Memory B cell (primary cell): Measurements from ENCODE around the gene PGA4.

Source experiments
- ATAC-seq: fragments of 150-1000 bp; cut with Tn5 transposase; 2 replicates; pipeline ENCODE4 v1.10.0; 2021; ENCODE audit warnings: low read depth, mild to moderate bottlenecking, moderate library complexity
- DNase-seq, 2 donors: peaks; one replicate each; pipeline ENCODE4 v3.0.0; 2022; ENCODE audit warnings: low spot score in 2 of 2
- H3K27ac Mint-ChIP-seq: one replicate; pipeline ENCODE4 v1.8.0; 2022; ENCODE audit warnings: mild to moderate bottlenecking, moderate library complexity, mixed read lengths
- H3K27me3 Mint-ChIP-seq: one replicate; pipeline ENCODE4 v1.8.0; 2022; ENCODE audit warnings: mixed read lengths
- H3K36me3 Mint-ChIP-seq: one replicate; pipeline ENCODE4 v1.8.0; 2022; ENCODE audit warnings: mild to moderate bottlenecking, mixed read lengths
- H3K4me1 Mint-ChIP-seq: one replicate; pipeline ENCODE4 v1.8.0; 2022; ENCODE audit warnings: mixed read lengths
- H3K4me3 Mint-ChIP-seq: one replicate; pipeline ENCODE4 v1.8.0; 2022; ENCODE audit warnings: mild to moderate bottlenecking, moderate library complexity, mixed read lengths
- H3K9me3 Mint-ChIP-seq: one replicate; pipeline ENCODE4 v1.8.0; 2022; ENCODE audit warnings: mixed read lengths

Gene PGA4

DNA sequence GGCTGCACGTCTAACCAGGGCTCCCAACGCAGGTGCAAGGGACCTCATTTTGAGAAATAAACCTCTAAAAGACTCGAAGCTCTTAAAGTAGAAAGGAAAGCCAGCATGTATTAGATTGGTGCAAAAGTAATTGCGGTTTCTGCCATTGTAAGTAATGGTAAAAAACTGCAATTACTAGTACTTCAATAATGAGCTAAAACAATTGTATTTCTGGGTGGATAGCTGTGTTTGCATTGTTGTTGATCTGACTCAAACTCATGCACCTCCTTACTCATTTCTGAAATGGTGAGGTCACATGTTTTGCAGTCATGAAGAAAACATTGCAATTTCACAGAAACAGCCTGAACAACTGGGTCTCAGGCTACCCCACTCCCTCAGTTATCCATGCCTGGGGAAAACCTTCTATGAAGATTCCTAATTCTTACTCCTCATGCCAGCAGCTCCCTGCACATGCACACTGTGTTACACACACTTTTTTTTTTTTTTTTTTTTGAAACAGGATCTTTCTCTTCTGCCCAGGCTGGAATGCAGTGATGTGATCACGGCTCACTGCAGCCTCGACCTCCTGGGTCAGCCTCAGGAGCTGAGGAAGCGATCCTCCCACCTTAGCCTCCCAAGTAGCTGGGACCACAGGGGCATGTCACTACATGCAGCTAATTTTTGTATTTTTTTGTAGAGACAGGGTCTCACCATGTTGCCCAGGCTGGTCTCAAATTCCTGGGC is 48.4 kb downstream of the PGA4 start:
- Mint-ChIP-seq H3K4me1 (no peaks in the 10 kb centered on the region), H3K27me3 (no peaks in the 10 kb centered on the region), H3K4me3 (no peak overlapping the region), H3K9me3 (no peaks in the 10 kb centered on the region), H3K36me3 (no peaks in the 10 kb centered on the region), H3K27ac (no peak overlapping the region)
- no peak for ATAC-seq
- no peak for DNase-seq

DNA sequence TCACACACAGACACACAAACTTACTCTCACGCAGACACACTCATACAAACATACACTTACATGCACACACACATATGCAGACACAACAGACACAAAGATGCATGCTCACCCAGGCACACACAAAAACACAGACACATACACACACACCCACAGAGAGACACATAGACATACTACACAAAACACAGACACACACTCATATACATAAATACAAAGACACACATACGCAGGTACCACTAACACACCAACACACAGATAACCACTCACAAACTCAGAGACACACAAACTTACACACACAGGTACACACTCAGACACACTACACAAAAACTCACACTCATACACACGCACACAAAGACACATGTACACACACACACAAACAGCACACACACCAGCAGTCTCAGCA is 50.6 kb downstream of the PGA4 start:
- Mint-ChIP-seq H3K27me3 (no peaks in the 10 kb centered on the region), H3K4me3 (no peak overlapping the region), H3K36me3 (no peaks in the 10 kb centered on the region), H3K9me3 (no peaks in the 10 kb centered on the region), H3K4me1 (no peaks in the 10 kb centered on the region), H3K27ac (no peak overlapping the region)
- no peak for ATAC-seq
- no peak for DNase-seq

DNA sequence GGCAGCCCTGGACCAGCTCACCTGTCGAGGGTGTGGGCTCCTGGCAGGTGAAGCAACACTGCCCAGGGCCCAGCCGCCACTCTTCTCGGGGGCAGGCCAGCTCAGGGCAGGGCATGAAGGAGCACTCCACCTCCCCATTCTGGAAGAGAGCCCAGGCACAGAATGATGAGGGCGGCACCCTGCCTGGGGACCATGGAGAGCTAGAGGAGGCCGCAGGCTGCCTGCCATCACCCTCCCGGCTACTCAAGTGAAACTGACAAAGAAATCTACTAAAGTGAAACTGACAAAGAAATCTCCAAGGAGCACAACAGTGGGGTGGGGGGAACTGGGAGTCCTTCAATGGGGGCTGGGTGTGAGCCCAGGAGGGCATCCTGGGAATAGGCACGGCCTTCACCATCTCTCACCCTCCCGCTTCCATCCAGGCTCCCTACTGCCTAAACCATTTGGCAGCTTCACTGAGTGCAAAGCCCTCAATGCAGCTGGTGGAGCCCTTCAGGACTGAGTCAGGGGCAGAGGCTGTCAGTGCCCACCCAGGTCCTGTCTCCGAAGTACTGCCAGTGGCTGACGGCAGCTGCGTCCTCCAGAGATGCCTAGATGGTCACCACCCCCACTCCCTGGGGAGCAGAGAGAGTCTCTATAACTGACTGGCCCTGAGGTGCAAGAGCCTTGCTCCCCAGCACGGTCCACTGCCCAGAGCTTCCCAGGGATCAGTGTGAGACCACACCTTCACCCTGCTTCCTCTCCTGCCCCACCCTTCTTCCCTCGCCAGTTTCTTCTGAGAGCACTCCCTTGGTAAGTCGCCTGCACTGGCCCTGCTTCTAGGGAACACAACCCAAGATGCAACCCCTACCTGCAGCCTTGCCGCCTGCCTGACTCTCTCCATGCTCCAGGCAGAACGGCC is 51.3 kb downstream of the PGA4 start:
- no peak overlapping the region for H3K4me3 Mint-ChIP-seq
- H3K36me3 Mint-ChIP-seq, result no peaks in the 10 kb centered on the region
- no peak for ATAC-seq
- no peak overlapping the region for H3K27ac Mint-ChIP-seq
- H3K4me1 Mint-ChIP-seq, result no peaks in the 10 kb centered on the region
- H3K27me3 Mint-ChIP-seq, result no peaks in the 10 kb centered on the region
- no peak for DNase-seq
- H3K9me3 Mint-ChIP-seq, result no peaks in the 10 kb centered on the region

DNA sequence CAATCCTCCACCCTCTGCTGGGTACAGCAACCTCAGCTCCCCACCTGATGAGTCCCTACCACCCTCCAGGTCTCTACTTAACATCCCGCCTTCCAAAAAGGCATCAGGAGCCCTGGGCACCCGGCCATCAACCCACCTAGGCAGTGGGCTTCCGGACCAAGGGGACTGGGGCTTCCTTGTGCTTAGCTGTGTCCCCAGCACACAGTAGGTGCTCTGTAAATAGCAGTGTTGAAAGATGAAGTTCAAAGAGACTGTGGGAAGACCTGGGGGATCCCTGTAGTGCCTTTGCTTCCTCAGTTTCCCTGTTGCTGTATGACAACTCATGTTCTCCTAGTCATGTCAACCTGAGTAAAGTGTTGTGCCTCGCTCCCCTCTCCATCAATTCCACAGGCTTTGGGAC is 51.9 kb downstream of the PGA4 start:
- DNase-seq, result no peak
- H3K9me3 Mint-ChIP-seq, result no peaks in the 10 kb centered on the region
- H3K4me1 Mint-ChIP-seq, result no peaks in the 10 kb centered on the region
- H3K4me3 Mint-ChIP-seq, result no peak overlapping the region
- ATAC-seq, result no peak
- no peaks in the 10 kb centered on the region for H3K36me3 Mint-ChIP-seq
- no peaks in the 10 kb centered on the region for H3K27me3 Mint-ChIP-seq
- no peak overlapping the region for H3K27ac Mint-ChIP-seq

DNA sequence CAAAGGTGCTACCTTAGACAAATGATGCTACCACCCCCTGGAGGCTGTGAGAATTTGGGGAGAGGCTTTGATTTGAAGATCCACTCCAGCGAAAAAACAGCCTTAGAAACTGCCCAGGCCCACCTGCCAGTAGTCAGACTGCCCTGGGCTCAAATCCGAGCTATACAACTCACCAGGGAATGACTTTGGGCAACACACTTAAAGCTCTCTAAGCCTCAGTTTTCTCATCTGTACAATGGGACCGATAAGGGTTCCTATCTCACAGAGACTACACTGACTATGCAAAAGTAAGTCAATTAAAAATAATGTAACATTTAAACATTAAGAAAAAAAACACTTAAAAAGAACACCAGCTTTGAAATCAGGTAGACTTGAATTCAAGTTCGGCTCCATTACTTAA is 53.0 kb downstream of the PGA4 start:
- no peaks in the 10 kb centered on the region for H3K27me3 Mint-ChIP-seq
- no peak for ATAC-seq
- no peak overlapping the region for H3K27ac Mint-ChIP-seq
- no peak overlapping the region for H3K4me3 Mint-ChIP-seq
- H3K36me3 Mint-ChIP-seq, result no peaks in the 10 kb centered on the region
- DNase-seq, result no peak
- no peaks in the 10 kb centered on the region for H3K4me1 Mint-ChIP-seq
- no peaks in the 10 kb centered on the region for H3K9me3 Mint-ChIP-seq

DNA sequence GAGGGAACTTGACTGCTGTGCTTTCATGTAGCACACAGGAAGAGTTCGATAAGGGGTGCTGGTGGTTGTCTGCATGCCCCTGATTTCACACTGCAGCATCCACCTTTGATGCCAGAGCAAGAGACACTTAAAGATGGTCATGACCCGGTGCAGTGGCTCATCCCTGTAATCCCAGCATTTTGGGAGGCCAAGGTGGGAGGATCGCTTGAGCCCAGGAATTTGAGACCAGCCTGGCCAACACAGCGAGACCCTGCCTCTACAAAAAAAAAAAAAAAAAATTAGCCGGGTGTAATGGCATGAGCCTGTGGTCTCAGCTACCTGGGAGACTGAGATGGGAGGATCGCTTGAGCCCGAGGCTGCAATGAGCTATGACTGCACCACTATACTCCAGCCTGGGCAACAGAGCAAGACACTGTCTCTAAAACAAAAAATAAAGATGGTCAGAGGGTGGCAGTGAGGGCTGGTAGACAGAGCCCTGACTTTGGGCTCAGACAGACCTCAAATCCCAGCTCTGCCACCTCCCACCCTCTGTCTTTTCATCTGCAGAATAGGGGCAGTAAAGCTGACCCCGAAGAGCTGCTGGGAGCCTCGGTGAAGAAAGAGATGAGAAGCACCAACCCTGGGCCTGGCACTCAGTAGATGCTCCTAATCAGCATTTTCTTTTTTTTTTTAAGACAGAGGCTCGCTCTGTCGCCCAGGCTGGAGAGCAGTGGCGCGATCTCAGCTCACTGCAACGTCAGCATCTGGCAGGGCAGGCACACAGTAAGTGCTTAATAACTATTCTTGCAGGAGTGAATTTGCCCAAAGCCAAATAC is 55.2 kb downstream of the PGA4 start:
- H3K27ac Mint-ChIP-seq, result no peak overlapping the region
- H3K9me3 Mint-ChIP-seq, result no peaks in the 10 kb centered on the region
- no peak for ATAC-seq

DNA sequence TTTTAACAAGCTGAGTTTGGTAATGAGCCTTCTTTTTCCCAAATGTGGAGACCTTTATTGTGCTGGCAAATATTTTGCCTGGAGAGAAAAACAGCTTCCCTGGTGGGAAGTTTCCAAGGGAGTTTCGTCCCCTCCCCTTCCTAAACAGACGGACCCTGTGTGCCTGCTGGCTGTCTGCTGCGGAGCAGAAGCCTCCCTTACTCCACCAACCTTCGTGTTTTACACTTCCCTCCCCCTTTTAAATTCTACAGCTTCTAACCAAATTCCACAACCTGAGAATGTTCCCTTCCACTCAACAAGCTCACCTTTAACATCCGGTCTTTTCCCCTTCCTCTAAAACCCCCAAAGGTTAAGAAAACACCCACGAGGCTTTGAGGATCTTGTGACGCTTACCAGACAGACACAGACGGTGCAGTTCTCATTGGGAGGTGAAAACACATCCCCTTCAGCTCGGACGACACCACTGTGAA is 55.9 kb downstream of the PGA4 start:
- Mint-ChIP-seq H3K27me3 (no peaks in the 10 kb centered on the region), H3K27ac (no peak overlapping the region), H3K4me3 (no peak overlapping the region), H3K9me3 (no peaks in the 10 kb centered on the region), H3K4me1 (no peaks in the 10 kb centered on the region), H3K36me3 (no peaks in the 10 kb centered on the region)
- DNase-seq (no peak), ATAC-seq (no peak)

More for the DNA sequence above, 55.2 kb downstream of the PGA4 start:
- H3K4me1 Mint-ChIP-seq, result no peaks in the 10 kb centered on the region
- no peaks in the 10 kb centered on the region for H3K27me3 Mint-ChIP-seq
- no peak overlapping the region for H3K4me3 Mint-ChIP-seq
- H3K36me3 Mint-ChIP-seq, result no peaks in the 10 kb centered on the region
- no peak for DNase-seq

DNA sequence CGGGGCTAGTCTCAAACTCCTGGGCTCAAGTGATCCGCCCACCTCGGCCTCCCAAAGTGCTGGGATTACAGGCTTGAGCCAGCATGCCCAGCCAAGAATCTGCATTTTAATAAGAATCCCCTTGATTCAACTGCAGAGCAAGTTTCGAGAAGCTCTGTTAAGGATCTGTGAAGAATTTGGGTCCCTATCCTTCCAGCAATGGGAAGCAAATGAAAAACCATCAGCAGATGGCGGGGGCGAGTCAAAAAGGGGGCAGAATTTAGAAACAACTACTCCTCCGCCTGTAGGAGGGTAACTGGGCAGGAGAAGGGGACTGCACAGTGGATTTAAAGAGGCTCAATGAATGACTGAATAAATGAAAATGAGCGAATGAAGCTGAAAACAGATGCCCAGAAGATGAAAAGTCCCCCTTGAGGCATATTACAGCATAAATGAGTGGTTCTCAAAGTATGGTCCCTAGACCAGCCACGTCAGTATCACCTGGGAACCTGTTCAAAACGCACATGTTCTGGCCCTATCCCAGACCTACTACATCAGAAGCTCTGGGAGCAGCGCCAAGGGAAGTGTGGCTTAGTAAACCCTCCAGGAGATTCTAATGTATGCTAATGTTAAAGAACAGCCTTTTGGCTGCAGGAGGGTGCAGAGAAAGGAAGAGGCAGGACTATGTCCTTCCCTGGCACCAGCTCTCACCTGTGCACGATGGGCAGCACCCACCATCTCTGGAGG is 58.0 kb downstream of the PGA4 start:
- Mint-ChIP-seq H3K4me1 (no peaks in the 10 kb centered on the region), H3K36me3 (peaks cover 2% of the 10 kb centered on the region), H3K27me3 (no peaks in the 10 kb centered on the region), H3K9me3 (peaks cover 2% of the 10 kb centered on the region), H3K27ac (no peak overlapping the region), H3K4me3 (no peak overlapping the region)
- no peak for ATAC-seq
- no peak for DNase-seq

DNA sequence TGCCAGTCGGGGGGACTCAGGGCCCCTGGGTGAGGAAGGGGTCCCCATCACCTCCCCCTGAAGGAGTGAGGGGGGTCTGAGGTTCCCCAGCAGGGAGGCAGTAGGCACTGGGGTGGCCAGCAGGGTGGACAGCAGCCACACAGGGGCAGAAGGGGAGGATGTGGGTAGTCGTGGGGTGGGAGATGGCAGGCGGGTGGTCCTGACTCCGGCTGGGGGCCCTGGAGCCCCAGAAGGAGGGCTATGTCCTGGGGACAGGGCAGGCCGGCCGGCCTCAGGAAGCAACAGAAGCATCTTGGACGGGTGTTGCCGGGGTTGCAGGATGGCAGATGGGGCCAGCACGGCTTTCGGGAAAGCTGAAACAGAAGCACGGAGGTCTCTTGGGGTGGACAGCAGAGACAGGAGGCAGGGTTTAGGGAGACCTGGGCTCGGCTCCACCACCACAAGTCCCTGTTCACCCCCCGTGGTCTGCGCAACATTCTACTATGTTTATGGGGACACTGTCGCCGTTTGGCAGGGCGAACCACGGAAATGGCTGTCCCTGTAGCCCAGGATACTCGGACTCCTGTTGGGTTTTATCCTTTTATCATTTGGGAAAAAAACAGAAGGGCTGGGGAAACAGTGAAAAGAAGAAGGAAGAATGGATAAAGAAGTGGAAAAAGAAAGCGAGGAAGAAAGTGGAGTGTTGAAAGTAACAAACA is 58.9 kb downstream of the PGA4 start:
- no peak overlapping the region for H3K4me3 Mint-ChIP-seq
- peaks cover 2% of the 10 kb centered on the region for H3K9me3 Mint-ChIP-seq
- ATAC-seq (no peak), DNase-seq (no peak)
- peaks cover 2% of the 10 kb centered on the region for H3K36me3 Mint-ChIP-seq
- H3K4me1 Mint-ChIP-seq, result no peaks in the 10 kb centered on the region
- H3K27ac Mint-ChIP-seq, result no peak overlapping the region
- H3K27me3 Mint-ChIP-seq, result no peaks in the 10 kb centered on the region
